NCI-H510A treated with DMSO at 0.1 percent for 48 hours (cell line): ENCODE data around the gene ZCCHC7.
"Not testable (repeated sequence)": the region's sequence is repeated elsewhere in the genome, so short reads cannot be mapped to it uniquely, and the experiment has no call there.

Experiments
- DNase-seq: peaks from one replicate; lab custom pipeline; 2025; lab: John Stamatoyannopoulos, UW

Gene ZCCHC7

DNA sequence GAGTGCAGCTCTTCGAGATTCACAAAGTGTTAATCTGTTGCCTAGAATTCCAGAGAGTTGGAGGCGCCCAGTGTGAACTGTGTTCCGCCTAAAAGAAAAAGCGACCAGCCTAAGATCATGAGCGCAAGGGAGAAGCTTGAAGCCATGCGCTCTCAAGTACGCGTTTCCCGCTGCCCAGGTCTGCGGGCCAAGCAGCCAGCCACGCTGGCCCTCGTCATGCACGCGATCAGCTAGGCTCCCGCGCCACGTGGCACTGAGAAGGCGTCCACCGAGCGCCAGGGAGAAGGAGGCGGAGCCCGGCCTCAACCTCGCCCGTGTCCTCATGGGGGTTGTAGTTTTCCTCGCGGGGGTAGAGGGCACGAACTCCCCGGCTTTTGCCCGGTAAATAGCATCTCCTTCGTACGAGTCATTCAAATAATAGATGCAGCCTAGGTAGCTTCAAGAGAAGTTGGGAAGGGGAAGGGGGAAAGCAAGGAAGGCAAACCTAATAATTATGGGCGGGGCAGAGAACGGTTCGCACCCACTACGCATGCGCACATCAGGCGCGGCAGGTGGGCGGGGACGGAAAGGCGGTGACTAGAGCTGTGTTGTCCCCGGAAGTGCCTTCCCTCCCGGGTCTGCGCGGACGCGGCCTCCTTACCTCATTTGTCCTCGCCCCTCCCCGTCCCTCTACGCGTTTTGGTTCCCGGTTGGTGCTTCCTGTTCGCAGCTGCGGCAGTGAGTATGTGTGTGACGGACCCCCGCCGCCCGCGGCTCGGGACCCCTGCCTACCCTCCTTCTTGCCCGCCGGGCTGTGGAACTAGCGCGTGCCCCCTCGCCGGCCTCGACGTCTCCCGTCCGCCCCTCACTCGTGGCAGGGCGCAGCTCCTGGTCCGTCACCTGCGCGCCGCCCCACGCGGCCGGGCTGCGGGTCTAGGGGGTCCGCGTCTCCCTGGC is at the start of gene ZCCHC7:
ZCCHC7 (plus strand) TSS at position 668 of the 936 bp plus-strand sequence.
- DNase-seq: peak; percentile 91

DNA sequence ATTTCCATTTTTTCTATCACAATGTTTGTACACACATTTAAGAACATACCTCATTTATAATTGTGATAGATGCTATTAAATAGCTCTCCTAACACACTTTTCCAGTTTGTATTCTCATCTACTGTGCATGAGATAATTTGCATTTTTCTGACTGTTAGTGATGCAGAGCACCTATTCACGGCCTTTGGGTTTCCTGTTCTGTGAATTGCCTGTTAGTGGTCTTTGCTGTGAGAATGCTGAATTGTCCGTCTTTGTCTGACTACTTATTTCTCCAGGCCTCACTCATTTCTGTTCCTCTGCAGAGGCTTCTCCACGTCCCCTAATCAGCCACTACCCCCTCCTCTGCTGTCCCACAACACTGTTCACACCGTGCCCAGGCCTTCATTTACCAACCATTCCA is 45.6 kb upstream of the ZCCHC7 start:
- not testable (repeated sequence) for DNase-seq

DNA sequence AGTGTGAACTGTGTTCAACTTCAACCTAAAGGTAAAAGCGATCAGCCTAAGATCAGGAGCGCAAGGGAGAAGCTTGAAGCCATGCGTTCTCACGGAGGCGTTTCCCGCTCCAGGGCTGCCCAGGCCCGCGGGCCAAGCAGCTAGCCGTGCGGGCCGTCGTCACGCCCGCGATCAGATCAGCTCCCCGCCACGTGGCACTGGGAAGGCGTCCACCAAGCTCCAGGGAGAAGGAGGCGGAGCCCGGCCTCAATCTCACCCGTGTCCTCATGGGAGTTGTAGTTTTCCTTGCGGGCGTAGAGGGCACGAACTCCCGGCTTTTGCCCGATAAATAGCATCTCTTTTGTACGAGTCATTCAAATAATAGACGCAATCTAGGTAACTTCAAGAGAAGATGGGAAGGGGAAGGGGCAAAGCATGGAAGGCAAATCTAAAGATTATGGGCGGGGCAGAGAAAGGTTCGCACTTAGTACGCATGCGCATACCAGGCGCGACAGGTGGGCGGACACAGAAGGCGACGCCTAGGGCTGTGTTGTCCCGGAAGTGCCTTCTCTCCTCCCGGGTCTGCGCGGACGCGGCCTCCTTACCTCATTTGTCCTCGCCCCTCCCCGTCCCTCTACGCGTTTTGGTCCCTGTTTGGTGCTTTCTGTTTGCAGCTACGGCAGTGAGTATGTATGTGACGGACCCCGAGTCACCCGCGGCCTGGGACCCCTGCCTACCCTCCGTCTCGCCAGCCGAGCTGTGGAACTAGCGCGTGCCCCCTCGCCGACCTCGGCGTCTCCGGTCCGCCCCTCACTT is 40.8 kb upstream of the ZCCHC7 start:
- peak; percentile 93 for DNase-seq

DNA sequence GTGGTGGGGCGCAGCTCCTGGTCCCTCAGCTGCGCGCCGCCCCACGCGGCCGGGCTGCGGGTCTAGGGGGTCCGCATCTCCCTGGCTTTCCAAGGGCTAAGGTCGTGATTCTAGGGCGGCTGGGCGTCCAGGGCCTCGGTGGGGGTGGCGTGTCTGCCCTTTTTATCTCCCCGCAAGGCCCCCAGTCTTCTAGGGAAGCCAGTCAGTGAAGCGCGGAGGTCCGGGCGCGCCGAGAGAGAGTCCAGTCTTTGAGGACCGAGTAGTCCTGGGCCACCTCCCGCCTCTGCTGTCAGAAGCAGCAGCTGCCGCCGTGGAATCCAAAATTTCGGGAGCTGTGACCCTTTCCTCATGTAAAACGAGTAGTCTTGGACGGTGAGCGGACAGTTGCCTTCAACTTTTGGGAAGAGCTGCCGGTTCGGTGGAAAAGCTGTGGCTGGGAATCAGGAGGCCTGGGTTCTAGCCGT is 40.2 kb upstream of the ZCCHC7 start:
- not testable (repeated sequence) for DNase-seq

DNA sequence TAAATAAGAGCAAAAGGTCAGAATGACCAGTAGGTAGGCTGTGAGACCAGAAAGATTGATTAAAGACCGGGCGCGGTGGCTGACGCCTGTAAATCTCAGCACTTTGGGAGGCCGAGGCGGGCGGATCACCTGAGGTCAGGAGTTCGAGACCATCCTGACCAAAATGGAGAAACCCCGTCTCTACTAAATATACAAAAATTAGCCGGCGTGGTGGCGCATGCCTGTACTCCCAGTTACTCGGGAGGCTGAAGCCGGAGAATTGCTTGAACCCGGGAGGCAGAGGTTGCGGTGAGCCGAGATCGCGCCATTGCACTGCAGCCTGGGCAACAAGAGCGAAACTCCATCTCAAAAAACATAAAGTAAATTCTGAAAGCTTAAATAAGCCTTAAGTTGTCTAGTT is 38.9 kb upstream of the ZCCHC7 start:
- not testable (repeated sequence) for DNase-seq

DNA sequence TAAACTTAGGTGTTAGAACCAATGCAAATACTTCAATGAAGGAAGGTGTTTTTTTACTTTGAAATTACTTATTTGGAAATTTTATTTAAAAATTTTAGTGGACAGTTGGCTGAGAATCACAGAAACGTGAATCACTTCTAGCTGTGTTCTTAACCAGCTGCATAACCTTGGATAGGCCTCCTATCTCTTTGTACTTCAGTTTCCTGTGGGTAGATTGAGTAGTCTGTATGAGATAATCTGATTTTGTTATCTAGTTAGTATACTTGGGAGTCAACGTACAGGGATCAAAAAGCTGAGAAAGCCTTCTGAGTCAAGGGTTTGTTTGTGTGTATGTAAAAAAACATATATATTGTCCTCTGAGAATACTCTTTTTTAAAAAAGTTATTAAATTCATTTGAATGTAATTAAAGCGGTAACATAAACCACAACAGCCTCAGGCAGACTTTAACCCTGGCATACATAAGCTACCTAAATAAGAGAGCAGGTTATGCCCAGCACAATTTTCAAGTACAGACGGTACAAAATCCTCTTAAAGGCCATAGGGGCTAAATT is 38.1 kb upstream of the ZCCHC7 start:
- DNase-seq: no peak

DNA sequence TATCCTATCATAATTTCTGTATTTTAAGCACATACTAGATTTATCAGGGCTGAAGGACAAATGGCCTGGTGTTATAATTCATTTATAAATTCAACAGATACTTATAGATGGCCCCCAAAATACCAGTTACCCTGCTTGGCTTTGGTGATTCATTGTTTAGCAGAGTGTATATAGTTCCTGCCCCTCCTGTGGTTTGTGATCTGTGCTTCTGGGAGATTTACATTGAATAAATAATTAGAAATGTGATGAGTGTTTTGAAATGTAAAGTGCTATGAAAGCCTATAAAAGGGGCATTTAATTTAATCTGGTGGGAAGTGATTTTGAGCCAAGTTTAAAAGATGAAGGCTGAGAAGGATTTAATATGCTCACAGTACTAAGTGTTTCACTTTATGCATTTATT is 36.7 kb upstream of the ZCCHC7 start:
- no peak for DNase-seq

DNA sequence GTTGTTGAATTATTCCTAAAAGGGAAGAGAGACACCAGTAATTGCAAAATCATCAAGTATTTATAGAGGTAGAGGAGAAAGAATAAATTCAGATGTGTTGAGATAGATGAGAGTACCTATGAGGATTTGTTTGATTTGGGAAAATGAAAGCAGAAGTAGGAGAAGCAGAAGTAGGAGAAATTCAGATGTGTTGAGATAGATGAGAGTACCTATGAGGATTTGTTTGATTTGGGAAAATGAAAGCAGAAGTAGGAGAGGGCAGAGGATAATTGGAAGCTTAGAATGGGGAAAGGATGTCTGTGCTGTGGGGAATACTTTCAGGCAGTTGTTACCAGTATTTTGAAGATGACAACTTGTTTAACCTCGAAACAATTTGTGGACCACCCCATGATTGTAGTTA is 35.1 kb upstream of the ZCCHC7 start:
- DNase-seq: no peak

DNA sequence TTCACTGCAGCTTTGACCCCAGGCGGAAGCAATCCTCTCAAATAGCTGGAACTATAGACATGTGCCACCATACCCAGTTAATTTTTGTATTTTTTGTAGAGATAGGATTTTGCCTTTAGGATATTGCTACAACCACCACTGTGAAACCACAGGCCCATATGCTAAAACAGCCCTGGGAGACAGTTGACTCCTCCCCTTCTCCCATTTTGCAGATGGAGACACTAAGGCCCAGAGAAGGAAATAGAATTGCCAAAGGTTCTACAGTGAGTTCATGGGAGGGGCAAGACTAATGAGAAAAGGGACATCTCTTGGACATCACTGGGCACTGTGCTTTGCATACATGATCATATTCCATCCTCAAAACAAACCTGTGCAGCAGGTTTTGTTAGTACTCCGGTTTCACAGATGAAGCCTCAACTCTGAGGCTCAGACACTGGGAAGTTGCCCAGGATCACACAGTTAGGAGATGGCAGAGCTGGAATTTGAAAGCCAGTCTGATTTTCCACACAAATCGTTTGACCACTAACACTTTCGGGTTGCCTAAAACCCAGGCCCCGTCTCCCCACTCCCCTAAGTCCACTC is 27.6 kb upstream of the ZCCHC7 start:
- DNase-seq: peak; percentile 6

DNA sequence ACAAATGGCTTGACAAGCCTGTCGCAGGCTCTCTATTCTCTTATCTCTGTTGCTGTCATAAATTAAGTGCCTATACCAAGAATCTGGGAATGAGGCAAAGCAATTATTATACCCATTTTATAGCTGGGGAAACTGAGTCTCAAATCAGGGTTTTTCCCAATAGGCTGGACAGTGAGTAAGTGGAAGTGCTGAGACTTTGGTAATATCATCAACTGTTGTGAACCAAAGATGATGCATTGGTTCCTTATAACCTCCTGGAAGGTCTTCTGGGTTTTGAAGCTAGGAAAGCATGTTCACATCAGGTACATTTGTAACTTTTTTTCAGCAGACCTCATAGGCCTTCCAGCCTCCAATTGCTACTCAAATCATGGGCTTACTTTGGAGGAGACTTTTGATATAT is 25.6 kb upstream of the ZCCHC7 start:
- DNase-seq: no peak

DNA sequence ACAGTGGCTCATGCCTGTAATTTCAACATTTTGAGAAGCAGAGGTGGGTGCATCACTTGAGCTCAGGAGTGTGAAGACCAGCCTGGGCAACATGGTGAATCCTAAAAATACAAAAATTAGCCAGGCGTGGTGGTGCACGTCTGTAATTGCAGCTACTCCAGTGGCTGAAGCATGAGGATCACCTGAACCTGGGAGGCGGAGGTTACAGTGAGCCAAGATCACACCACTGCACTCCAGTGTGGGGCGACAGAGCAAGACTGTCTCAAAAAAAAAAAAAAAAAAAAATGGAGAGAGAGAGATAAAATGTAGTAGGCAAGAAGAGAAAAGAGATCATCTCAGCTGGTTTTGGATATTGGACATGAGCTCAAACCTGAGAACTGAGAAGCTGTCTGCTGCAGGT is 23.7 kb upstream of the ZCCHC7 start:
- no peak for DNase-seq

DNA sequence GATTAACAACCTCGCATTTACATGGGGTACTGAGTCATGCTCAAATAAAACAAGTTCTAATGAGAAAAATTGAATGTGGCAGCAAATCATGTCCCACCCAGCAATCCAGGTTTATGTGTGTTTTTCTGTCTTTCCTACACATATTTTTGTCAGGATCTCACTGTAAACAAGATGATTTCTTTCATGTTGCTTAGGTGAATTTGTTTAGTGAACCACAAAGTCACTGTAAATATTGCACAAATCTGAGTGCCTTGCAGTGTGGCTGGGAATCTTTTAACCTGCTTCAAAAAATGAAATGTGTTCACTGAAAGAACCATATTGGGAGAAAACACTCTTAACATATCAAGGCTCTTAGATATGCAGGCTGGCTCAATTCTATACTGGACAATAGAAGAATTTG is 23.1 kb upstream of the ZCCHC7 start:
- DNase-seq: no peak

DNA sequence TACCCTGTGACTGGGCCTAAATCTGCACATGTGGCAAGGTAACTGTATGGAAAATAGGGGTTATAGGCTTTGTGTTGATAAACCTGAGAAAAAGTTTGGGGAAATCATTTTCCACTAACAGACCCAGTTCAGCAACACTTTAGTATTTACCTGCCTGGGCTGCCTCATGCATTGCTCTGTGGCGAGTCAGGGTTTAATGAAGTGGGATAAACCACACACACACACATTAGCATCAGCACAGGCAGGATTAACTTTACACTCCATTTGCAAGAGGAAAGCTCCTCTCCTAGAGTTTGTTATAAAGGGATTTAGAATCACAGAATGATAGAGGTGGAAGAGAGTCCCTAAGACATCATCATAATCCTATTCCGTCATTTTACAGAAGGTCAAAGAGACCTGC is 20.0 kb upstream of the ZCCHC7 start:
- DNase-seq: no peak

DNA sequence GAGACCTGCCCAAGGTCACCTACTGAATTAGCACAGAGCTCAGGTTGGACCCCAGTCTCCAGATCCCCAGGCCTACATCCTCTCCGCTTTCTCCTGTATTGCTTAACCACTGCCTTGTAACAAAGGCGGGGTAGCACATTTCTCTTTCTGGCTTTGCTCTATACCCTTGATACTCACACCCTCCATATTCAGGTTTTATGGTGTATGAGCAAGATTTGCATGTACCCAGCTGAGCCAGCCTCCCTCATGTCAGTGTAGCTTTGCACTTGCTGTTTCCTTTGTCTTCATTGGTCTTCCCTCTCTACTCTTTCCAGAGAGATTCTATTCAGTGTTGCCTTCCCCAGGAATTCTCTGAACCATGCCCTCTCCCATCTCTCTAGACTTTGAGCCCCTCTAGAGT is 19.6 kb upstream of the ZCCHC7 start:
- DNase-seq: no peak

DNA sequence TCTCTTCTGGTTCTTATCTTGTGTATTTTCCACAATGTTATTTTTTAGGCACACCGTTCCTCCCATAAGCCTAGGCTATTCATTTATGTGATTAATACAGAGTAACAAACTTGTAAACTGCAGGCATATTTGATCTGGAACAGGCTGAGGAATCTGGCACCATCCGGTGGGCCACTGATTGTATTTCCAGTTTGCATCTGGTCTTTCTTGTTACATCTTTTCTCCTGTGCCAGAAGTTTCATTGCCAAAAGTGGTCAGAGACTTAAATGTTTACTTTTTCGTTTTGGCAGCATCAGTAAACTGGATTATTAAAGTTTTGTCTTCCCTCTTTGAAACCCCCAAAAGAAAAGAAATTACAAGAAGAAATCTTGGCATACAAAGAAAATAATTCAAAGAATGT is 17.9 kb upstream of the ZCCHC7 start:
- DNase-seq: no peak

DNA sequence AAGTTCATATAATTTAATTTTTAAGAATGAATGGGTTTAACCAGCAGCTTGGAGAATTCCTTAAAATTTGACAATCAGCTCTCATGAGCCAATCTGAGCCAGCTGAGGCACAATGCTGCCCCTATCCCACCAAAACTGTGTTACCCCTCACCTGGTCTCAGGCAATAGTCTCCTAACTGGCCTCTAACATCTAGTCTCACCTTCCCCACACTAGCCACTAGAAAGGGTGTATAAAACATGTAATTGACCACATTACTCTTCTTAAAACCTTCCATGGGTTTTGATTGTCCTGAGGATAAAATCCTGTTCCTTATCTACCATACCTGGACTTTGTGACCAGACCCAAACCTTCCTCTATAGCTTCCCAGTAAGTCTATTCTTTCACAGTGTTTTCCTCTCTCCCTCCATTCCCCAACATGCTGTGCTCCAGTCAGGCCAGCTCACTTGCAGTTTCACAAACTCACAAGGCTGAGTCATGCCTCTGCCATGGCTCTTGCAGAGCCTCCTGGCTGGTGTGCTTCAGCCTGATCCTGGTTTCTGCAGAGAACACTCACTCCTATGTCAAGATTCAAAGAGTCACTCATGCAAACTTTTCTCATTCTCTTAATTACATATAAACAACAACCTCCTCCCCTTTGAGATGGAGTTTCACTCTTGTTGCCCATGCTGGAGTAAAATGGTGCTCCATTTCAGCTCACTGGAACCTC is 16.0 kb upstream of the ZCCHC7 start:
- DNase-seq: no peak

DNA sequence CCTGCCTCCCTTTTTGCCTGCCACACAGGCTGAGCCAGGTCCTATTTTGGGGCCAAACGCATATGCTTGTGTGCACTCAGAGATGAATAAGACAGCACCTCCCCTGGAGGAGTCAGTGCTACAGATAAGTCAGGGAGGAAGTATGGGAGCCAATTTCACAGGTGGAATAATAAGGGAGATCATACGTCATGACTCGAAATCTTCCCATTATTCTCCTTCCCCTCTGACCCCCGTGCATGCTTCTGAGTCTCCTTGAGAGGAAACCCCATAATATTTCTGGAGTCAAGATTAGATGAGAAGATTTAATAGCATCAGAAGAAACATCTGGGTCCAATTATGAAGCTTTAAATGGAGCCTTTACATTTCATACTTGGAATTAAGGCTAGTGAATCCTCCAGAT is 15.1 kb upstream of the ZCCHC7 start:
- DNase-seq: no peak

DNA sequence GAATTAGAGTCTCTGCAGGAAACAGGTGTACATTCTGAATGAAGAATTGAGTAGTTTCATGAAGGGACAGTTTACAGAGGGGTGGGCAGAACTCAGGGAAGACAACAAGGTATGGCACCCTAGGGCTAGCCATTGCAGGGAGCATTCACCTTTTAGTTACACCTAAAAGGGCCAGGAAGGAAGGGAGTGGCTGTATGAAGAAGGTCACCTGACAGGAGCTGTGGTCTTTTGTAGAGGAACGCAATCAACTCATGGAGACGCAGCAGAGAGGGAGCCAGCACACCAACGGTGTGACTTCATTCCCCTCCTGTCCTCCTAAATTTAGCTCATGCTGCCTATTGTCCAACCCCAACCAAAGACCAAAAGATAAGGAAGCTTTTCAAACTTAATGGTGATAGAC is 12.7 kb upstream of the ZCCHC7 start:
- DNase-seq: no peak

DNA sequence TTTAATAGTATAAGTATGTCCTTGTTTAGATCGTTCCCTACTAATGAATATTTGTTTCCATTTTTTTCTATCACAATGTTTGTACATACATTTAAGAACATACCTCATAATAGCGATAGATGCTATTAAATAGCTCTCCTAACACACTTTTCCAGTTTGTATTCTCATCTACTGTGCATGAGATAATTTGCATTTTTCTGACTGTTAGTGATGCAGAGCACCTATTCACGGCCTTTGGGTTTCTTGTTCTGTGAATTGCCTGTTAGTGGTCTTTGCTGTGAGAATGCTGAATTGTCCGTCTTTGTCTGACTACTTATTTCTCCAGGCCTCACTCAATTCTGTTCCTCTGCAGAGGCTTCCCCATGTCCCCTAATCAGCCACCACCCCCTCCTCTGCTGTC is 5.9 kb upstream of the ZCCHC7 start:
- DNase-seq: not testable (repeated sequence)

DNA sequence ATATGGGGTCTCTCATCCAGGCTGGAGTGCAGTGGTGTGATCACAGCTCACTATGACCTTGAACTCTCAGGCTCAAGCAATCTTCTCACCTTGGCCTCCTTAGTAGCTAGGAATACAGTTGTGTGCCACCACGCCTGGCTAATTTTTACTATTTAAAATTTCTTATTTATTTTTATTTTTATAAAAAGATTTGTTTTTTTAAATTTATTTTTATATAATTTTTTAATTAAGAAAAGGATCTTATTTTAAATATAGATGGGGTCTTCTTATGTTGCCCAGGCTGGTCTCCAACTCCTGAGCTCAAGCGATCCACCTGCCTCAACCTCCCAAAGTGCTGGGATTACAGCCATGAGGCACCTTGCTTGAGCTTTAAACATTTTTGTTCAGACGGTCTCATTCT is 2.4 kb upstream of the ZCCHC7 start:
- no peak for DNase-seq

DNA sequence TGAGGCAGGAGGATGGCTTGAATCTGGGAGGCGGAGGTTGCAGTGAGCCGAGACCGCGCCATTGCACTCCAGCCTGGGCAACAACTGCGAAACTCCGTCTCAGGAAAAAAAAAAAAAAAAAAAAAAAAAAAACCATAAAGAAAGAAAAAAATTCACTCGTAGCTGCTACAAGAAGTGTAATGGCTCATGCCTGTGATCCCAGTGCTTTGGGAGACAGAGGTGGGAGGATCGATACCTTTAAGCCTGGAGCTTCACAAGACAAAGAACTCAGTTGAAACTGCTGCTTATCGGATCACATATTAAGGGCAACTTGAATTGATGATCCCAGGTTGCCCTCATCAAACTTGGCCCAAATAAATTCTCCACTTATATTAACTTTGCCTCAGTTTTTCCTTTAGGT is 1.0 kb upstream of the ZCCHC7 start:
- DNase-seq: peak; percentile 9

DNA sequence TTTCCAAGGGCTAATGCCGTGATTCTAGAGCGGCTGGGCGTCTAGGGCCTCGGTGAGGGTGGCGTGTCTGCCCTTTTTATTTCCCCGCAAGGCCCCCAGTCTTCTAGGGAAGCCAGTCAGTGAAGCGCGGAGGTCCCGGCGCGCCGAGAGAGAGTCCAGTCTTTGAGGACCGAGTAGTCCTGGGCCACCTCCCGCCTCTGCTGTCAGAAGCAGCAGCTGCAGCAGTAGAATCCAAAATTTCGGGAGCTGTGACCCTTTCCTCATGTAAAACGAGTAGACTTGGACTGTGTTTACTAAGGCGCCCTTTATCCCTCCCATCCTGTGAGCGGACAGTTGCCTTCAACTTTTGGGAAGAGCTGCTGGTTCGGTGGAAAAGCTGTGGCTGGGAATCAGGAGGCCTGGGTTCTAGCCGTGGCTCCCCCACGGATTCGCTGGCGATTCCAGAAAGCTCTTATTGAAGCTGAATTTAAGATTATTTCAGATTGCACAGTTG is 515 bp downstream of the ZCCHC7 start:
- not testable (repeated sequence) for DNase-seq
